ENCODE results near the gene ATXN1. TPM values are rescaled to one million over a fixed set of nuclear protein-coding genes. Genes with fewer than 3 reads are reported as not detected.

ATXN1 gene
- total and polyA plus RNA-seq, 2 of the 13 experiments (the other 11 are each of a cell fraction or from before 2014, with no cell fraction given), result 20.7 to 39.5 TPM

GRCh38 chr6:16544006-16544405 is 217.3 kb downstream of the ATXN1 start:
- ChIA-PET CTCF (ENCODE audit: low intra/inter-chr PET ratio, low total read pairs) (no interaction called here), POLR2A (interaction anchor here (1.8 kb wide), 1 partner anchor 214 kb away, joined by 3 read pairs; no protein-coding TSS in a partner anchor)
- Histone ChIP-seq H3K27me3 (ENCODE audit: control insufficient read depth in 1 of 2, insufficient read depth in 2 of 2, low read length in 2 of 2) (no peaks in the 10 kb centered on the region), H3K4me1 (ENCODE audit: insufficient read depth, low read length) (peaks cover 20% of the 10 kb centered on the region), H3K9me3 (ENCODE audit: low read length) (no peaks in the 10 kb centered on the region), H3K27ac (ENCODE audit: extremely low read length, insufficient read depth, low read length) (no peak overlapping the region), H3K9ac (ENCODE audit: insufficient read depth, low read depth, low read length) (no peak overlapping the region), H3K4me2 (ENCODE audit: low read depth, low read length) (no peak overlapping the region), H3K4me3 (replicated peaks in 1 of 3; ENCODE audit: insufficient read depth in 1 of 3, low read depth in 2 of 3, low read length in 3 of 3) (no peak overlapping the region), H4K20me1 (ENCODE audit: insufficient read depth, low read length) (no peaks in the 10 kb centered on the region), H3K36me3 (replicated peaks in 1 of 2; ENCODE audit: control insufficient read depth in 1 of 2, insufficient read depth in 2 of 2, low read length in 2 of 2) (peaks cover 8 to 16% of the 10 kb centered on the region in 2 experiments; a peak in 3 of 5 replicates), H2AFZ (ENCODE audit: low read length) (no peak overlapping the region), H3K79me2 (ENCODE audit: insufficient read depth, low read length) (no peaks in the 10 kb centered on the region)
- WGBS (ENCODE audit: low lambda C conversion rate), result 92% methylated on average over 11 of the region's 11 CpGs
- no peak for ATAC-seq
- FAIRE-seq, result no peak
- BruUV-seq (replicated peaks), result no TSS peak
- in situ Hi-C loops (cut with HindIII; ENCODE audit: extremely low pct_ligation_motif_present, low pct_unique_long_range_greater_than_20kb) (no loop called here), intact Hi-C loops (cut with micrococcal nuclease; ENCODE audit: unreplicated experiment) (no loop called here)
- DNase-seq (ENCODE audit: low spot score), result no peak
- no peak for TF ChIP-seq SMARCE1 (IDR thresholded peaks at IDR 0.05; ENCODE audit: borderline replicate concordance)
- TF ChIP-seq ZNF704 (CRISPR knock-in tag; IDR thresholded peaks at IDR 0.05; ENCODE audit: borderline replicate concordance), result no peak
- TF ChIP-seq CHD4 (IDR thresholded peaks at IDR 0.05; ENCODE audit: borderline replicate concordance, low read length), result no peak
- TF ChIP-seq POLR2AphosphoS5 (IDR thresholded peaks at IDR 0.05; ENCODE audit: low read depth, low read length), result no peak
- TF ChIP-seq HDAC6 (IDR thresholded peaks at IDR 0.05; ENCODE audit: low read depth, low read length), result no peak
- no peak for TF ChIP-seq MED8 (CRISPR knock-in tag; IDR thresholded peaks at IDR 0.05; ENCODE audit: insufficient replicate concordance)
- no peak for TF ChIP-seq SMARCC2 (IDR thresholded peaks at IDR 0.05)
- TF ChIP-seq MNT (IDR thresholded peaks at IDR 0.05), result no peak
- TF ChIP-seq ZNF781 (CRISPR knock-in tag; IDR thresholded peaks at IDR 0.05; ENCODE audit: borderline replicate concordance, not compliant biosample characterization), result no peak
- TF ChIP-seq, protein P1, sequence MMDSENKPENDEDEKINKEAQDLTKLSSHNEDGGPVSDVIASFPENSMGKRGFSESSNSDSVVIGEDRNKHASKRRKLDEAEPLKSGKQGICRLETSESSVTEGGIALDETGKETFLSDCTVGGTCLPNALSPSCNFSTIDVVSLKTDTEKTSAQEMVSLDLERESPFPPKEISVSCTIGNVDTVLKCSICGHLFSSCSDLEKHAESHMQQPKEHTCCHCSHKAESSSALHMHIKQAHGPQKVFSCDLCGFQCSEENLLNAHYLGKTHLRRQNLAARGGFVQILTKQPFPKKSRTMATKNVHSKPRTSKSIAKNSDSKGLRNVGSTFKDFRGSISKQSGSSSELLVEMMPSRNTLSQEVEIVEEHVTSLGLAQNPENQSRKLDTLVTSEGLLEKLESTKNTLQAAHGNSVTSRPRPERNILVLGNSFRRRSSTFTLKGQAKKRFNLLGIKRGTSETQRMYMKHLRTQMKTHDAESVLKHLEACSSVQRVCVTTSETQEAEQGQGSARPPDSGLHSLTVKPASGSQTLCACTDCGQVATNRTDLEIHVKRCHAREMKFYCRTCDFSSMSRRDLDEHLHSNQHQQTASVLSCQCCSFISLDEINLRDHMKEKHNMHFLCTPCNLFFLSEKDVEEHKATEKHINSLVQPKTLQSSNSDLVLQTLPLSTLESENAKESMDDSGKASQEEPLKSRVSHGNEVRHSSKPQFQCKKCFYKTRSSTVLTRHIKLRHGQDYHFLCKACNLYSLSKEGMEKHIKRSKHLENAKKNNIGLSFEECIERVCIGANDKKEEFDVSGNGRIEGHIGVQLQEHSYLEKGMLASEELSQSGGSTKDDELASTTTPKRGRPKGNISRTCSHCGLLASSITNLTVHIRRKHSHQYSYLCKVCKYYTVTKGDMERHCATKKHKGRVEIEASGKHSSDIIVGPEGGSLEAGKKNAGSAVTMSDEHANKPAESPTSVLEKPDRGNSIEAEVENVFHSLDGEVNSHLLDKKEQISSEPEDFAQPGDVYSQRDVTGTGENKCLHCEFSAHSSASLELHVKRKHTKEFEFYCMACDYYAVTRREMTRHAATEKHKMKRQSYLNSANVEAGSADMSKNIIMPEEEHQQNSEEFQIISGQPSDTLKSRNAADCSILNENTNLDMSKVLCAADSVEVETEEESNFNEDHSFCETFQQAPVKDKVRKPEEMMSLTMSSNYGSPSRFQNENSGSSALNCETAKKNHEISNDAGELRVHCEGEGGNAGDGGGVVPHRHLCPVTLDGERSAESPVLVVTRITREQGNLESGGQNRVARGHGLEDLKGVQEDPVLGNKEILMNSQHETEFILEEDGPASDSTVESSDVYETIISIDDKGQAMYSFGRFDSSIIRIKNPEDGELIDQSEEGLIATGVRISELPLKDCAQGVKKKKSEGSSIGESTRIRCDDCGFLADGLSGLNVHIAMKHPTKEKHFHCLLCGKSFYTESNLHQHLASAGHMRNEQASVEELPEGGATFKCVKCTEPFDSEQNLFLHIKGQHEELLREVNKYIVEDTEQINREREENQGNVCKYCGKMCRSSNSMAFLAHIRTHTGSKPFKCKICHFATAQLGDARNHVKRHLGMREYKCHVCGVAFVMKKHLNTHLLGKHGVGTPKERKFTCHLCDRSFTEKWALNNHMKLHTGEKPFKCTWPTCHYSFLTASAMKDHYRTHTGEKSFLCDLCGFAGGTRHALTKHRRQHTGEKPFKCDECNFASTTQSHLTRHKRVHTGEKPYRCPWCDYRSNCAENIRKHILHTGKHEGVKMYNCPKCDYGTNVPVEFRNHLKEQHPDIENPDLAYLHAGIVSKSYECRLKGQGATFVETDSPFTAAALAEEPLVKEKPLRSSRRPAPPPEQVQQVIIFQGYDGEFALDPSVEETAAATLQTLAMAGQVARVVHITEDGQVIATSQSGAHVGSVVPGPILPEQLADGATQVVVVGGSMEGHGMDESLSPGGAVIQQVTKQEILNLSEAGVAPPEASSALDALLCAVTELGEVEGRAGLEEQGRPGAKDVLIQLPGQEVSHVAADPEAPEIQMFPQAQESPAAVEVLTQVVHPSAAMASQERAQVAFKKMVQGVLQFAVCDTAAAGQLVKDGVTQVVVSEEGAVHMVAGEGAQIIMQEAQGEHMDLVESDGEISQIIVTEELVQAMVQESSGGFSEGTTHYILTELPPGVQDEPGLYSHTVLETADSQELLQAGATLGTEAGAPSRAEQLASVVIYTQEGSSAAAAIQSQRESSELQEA (CRISPR knock-in tag; IDR thresholded peaks at IDR 0.05; ENCODE audit: not compliant biosample characterization), result no peak
- TF ChIP-seq MEIS2 (CRISPR knock-in tag; IDR thresholded peaks at IDR 0.05), result no peak
- no peak for TF ChIP-seq FOXK2 (IDR thresholded peaks at IDR 0.05)
- no peak for TF ChIP-seq LCORL (IDR thresholded peaks at IDR 0.05)
- TF ChIP-seq LCORL (CRISPR knock-in tag; IDR thresholded peaks at IDR 0.05), result no peak
- TF ChIP-seq ZSCAN22 (CRISPR knock-in tag; IDR thresholded peaks at IDR 0.05), result no peak
